ENCODE results near the gene PTPRF.

GRCh38 chr1:43566382-43567044, 35.8 kb downstream of the PTPRF start:
- TF ChIP-seq EZH2 (IDR thresholded peaks at IDR 0.05; ENCODE audit: borderline replicate concordance) = no peak
- TF ChIP-seq CTCF (IDR thresholded peaks at IDR 0.05; ENCODE audit: poor library complexity) = no peak
- TF ChIP-seq EZH2phosphoT487 (IDR thresholded peaks at IDR 0.05; ENCODE audit: low read depth, severe bottlenecking, unreplicated experiment) = no peak

Measured in hepatocyte (in vitro differentiated cells).